KMS-11 (cell line): ENCODE measurements around the gene ERRFI1.

Experiments
- H2AFZ ChIP-seq: fragments of 200-600 bp; sonication (generic); 2 replicates; pipeline ENCODE4 v1.6.1; 2016; ENCODE audit warnings: antibody characterized with exemption, mixed run types, low read depth
- H3K27ac ChIP-seq: fragments of 200-600 bp; sonication (generic); 2 replicates; pipeline ENCODE4 v1.6.1; 2016; ENCODE audit warnings: mild to moderate bottlenecking, mixed run types
- H3K27me3 ChIP-seq: fragments of 200-600 bp; sonication (generic); 2 replicates; pipeline ENCODE4 v1.6.1; 2017; ENCODE audit warnings: mild to moderate bottlenecking, low read depth, mixed run types, moderate library complexity; ENCODE audit not compliant: insufficient read depth
- H3K36me3 ChIP-seq: fragments of 200-600 bp; sonication (generic); 2 replicates; pipeline ENCODE4 v1.6.1; 2017; ENCODE audit warnings: mild to moderate bottlenecking, mixed run types; ENCODE audit not compliant: insufficient read depth
- H3K4me1 ChIP-seq: fragments of 200-600 bp; sonication (generic); 2 replicates; pipeline ENCODE4 v1.6.1; 2016; ENCODE audit warnings: mild to moderate bottlenecking, low read depth, mixed run types; ENCODE audit not compliant: poor library complexity, severe bottlenecking
- H3K4me2 ChIP-seq: fragments of 200-600 bp; sonication (generic); 2 replicates; pipeline ENCODE4 v1.7.0; 2016; ENCODE audit warnings: mild to moderate bottlenecking, mixed run types
- H3K4me3 ChIP-seq: fragments of 200-600 bp; sonication (generic); IDR thresholded peaks from 2 replicates; pipeline ENCODE4 v1.6.1; 2017; ENCODE audit warnings: low read depth, low read length, mixed read lengths; ENCODE audit not compliant: insufficient read depth
- H3K79me2 ChIP-seq: fragments of 200-600 bp; sonication (generic); 2 replicates; pipeline ENCODE4 v1.6.1; 2016; ENCODE audit warnings: low read depth, mixed run types; ENCODE audit not compliant: insufficient read depth
- H3K9ac ChIP-seq: fragments of 200-600 bp; sonication (generic); 2 replicates; pipeline ENCODE4 v1.6.1; 2016; ENCODE audit warnings: mild to moderate bottlenecking, mixed run types
- H4K20me1 ChIP-seq: fragments of 200-600 bp; sonication (generic); 2 replicates; pipeline ENCODE4 v1.6.1; 2016; ENCODE audit warnings: mild to moderate bottlenecking, mixed run types; ENCODE audit not compliant: insufficient read depth
- CTCF ChIP-seq: fragments of 200-600 bp; sonication (generic); conservative IDR thresholded peaks from 2 replicates; pipeline ENCODE4 v1.6.1; 2017; ENCODE audit warnings: low read depth, mild to moderate bottlenecking, antibody characterized with exemption, low read length, moderate library complexity, mixed read lengths

ERRFI1 gene

GRCh38 chr1:8065369-8065768 lies 39.3 kb upstream of the ERRFI1 start:
- no peak overlapping the region for H3K9ac ChIP-seq
- H3K27me3 ChIP-seq, result no peaks in the 10 kb centered on the region
- no peak for TF ChIP-seq CTCF
- H3K4me1 ChIP-seq, result no peaks in the 10 kb centered on the region
- H3K36me3 ChIP-seq, result no peaks in the 10 kb centered on the region
- no peak overlapping the region for H2AFZ ChIP-seq
- H3K79me2 ChIP-seq, result no peaks in the 10 kb centered on the region
- H3K4me2 ChIP-seq, result no peak overlapping the region
- H4K20me1 ChIP-seq, result no peaks in the 10 kb centered on the region
- H3K27ac ChIP-seq, result no peak overlapping the region
- no peak overlapping the region for H3K4me3 ChIP-seq

- H3K27me3 ChIP-seq, result no peaks in the 10 kb centered on the region
- no peak overlapping the region for H2AFZ ChIP-seq
Measured at GRCh38 chr1:8063298-8064036, 37.4 kb upstream of the ERRFI1 start.

GRCh38 chr1:8062861-8063260 lies 36.8 kb upstream of the ERRFI1 start:
- Histone ChIP-seq H3K79me2 (no peaks in the 10 kb centered on the region), H2AFZ (no peak overlapping the region), H4K20me1 (no peaks in the 10 kb centered on the region), H3K4me3 (no peak overlapping the region), H3K27ac (no peak overlapping the region), H3K9ac (no peak overlapping the region), H3K4me2 (no peak overlapping the region), H3K36me3 (no peaks in the 10 kb centered on the region), H3K4me1 (no peaks in the 10 kb centered on the region), H3K27me3 (no peaks in the 10 kb centered on the region)
- no peak for TF ChIP-seq CTCF

More at GRCh38 chr1:8063298-8064036, 37.4 kb upstream of the ERRFI1 start:
- Histone ChIP-seq H3K9ac (no peak overlapping the region), H3K27ac (no peak overlapping the region), H3K4me3 (no peak overlapping the region), H3K4me1 (no peaks in the 10 kb centered on the region), H3K79me2 (no peaks in the 10 kb centered on the region), H3K36me3 (no peaks in the 10 kb centered on the region), H3K4me2 (no peak overlapping the region), H4K20me1 (no peaks in the 10 kb centered on the region)
- no peak for TF ChIP-seq CTCF

GRCh38 chr1:8061673-8062386 lies 35.7 kb upstream of the ERRFI1 start:
- no peak overlapping the region for H3K27ac ChIP-seq
- no peak overlapping the region for H2AFZ ChIP-seq
- H3K4me2 ChIP-seq, result no peak overlapping the region
- H3K27me3 ChIP-seq, result no peaks in the 10 kb centered on the region
- H3K36me3 ChIP-seq, result no peaks in the 10 kb centered on the region
- H3K4me3 ChIP-seq, result no peak overlapping the region
- no peaks in the 10 kb centered on the region for H3K79me2 ChIP-seq
- no peak overlapping the region for H3K9ac ChIP-seq
- H3K4me1 ChIP-seq, result no peaks in the 10 kb centered on the region
- no peak for TF ChIP-seq CTCF
- H4K20me1 ChIP-seq, result no peaks in the 10 kb centered on the region
